OCI-LY1 (cell line): Measurements from ENCODE around the gene GJA9.
A peak's percentile ranks its signal among the peaks of the same experiment; 100 is the strongest.

Source experiments
- EZH2 ChIP-seq: fragments of 200-600 bp; sonication (generic), shearing (Covaris generic); IDR thresholded peaks from 2 replicates; pipeline ENCODE4 v1.8.0; 2017; ENCODE audit warnings: borderline replicate concordance, mixed run types, mild to moderate bottlenecking, antibody characterized with exemption, low read length, moderate library complexity, mixed read lengths
- TF ChIP-seq, protein P1 (sequence below): fragments of 200-600 bp; sonication (generic), shearing (Covaris generic); IDR thresholded peaks from 2 replicates; pipeline ENCODE4 v1.5.1; 2017; ENCODE audit warnings: mild to moderate bottlenecking, antibody characterized with exemption, low read length, moderate library complexity, mixed read lengths

- TF ChIP-seq, protein P1, sequence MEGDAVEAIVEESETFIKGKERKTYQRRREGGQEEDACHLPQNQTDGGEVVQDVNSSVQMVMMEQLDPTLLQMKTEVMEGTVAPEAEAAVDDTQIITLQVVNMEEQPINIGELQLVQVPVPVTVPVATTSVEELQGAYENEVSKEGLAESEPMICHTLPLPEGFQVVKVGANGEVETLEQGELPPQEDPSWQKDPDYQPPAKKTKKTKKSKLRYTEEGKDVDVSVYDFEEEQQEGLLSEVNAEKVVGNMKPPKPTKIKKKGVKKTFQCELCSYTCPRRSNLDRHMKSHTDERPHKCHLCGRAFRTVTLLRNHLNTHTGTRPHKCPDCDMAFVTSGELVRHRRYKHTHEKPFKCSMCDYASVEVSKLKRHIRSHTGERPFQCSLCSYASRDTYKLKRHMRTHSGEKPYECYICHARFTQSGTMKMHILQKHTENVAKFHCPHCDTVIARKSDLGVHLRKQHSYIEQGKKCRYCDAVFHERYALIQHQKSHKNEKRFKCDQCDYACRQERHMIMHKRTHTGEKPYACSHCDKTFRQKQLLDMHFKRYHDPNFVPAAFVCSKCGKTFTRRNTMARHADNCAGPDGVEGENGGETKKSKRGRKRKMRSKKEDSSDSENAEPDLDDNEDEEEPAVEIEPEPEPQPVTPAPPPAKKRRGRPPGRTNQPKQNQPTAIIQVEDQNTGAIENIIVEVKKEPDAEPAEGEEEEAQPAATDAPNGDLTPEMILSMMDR: peak; percentile 85
- no peak for TF ChIP-seq EZH2
Observed at GRCh38 chr1:38834937-38835827, 46.2 kb downstream of the GJA9 start.
